ENCODE data around the gene RAX2.
A peak's percentile ranks its signal among the peaks of the same experiment; 100 is the strongest.
"Not testable (repeated sequence)": the region's sequence is repeated elsewhere in the genome, so short reads cannot be mapped to it uniquely, and the experiment has no call there.

The RAX2 gene

DNA sequence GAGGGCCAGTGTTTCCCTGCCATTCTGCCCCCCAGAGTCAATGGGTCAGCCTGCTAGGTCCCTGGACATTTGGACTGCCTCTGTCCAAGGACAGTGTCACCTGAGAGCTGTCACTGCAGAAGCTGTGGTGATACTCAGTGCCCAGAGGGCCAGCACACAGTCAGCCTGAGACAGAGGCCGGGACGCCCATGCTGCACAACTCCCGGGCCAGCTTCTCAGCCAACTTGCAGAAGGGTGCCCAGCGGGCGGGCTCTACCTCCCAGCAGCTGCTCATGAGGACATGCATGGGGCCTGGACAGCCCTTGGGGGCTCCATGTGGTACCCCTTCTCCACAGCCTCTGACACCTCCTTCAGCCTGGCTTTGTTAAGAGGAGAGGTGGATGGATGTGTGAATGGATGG lies 3.8 kb upstream of the RAX2 start:
- no peak for DNase-seq

DNA sequence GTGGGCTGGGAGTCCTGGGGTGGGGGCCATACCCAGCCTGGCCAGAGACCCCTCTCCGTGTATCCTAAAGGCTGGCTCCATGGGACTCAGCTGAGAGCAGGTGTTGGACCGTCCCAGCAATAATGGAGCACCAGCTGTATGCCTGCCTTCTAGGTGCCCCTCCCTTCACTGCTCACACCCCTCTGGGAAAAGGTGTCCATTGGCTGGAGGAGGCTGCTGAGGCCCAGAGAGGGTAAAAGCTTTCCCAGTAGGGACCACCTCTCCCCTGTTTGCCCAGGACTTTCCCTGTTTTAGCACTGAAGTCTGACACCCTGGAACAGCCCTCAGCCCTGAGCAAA lies 3.3 kb upstream of the RAX2 start:
- no peak for DNase-seq

DNA sequence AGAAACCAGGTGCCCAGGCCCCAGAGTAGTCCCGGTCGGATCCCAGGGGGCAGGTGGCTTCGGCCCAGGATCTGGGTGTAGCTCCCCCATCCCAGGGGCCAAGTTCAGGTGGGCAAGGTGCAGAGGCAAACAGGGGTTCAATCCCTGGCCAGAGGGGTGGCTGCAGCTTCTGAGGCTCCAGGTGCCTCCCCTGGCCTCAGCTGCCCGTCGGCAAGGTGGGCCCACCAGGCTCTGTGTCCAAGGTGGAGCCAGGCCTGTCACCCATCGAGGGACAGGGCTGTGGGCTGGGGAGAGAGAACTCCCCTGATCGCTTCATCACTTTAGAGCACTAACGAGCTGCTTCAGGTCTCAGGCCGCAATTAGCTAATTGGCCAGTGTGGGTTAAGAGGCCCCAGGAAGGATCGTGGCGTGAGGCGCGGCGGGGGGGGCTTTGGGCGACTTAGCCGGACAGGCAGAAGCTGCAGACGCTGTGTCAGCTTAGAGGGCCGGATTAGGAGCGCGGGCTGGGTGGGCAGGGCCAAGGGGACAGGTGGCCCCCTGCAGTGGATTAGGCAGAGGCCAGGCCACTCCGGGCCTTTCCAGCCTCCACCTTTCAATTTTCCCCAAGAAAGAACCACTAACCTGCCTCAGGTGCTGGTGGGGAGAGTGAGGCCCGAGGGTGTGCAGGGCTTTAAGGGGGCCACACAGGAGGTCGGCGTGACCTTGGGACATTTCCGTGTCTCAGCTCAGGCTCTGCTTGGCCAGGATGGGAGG lies 2.8 kb upstream of the RAX2 start:
- no peak for DNase-seq

DNA sequence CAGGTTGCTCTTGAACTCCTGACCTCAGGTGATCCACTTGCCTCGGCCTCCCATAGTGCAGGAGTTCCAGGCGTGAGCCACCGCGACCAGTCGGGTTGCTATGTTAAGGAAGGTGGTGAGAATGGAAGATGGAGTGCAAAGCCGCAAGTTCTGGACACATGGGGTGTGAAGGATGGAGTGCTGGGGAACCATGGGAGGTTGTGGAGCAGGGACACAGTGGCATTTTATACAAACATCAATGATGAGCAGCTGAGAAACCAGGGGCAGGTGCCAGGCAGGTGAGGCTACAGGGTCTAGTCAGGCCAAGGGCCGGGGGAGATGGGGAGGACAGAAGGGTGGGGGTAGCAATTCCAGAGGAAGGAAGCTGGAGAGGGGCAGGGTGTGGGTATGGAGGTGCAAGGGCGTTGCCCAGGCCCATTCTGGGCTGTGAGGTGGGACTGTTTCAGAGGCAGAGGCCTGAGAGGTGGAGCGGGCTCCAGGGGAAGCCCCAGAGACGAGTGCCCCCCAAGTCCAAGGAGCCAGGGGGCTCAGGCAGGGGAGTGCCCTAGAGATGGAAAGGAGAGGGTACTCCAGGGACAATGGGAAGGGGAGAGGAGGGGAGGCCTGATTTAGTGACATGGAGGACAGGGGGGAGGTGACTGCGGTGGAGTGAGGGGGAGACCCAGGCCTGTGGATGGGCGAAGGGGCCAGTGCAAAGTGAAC lies 1.9 kb upstream of the RAX2 start:
- DNase-seq = no peak

DNA sequence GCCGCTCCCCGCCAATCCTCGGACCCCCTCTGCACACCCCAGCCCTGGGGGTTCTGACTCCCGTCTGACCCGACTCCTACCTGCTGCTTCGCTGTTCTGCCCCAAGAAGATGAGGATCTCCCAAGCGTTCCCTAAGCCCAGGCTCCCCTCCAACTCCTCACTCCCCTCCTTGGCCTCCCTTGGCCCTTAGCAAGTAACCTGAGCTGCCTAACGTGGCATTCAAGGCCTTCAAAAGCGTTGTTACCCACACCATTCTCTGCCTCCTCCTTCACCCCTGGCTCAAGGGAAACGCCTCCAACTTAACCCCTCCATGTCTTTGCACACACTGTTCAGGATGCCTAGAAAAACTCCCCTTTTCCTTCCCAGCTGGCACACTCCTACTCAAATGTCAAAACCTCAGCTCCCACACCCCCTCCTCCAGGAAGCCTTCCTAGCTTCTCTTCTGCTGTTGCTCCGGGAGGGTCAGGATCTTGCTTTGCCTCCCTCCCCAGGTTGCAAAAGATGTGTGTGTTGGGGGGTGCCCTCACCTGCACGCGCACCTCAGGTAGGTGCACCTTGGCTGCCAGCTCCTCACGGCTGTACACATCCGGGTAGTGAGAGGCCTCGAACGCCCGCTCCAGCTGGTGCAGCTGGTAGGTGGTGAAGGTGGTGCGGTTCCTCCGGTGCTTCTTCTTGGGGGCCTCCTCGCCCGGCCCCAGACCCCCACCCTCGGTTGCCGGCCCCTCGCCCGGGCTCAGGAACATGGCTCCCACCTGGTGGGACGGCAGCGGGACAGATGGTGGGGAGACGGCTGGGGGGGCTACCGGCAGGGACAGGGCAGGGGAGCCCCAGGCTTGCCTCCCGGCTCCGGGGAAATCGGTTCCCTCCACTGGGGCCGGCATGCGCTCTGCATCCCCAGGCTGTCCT lies 775 bp downstream of the RAX2 start:
- DNase-seq = no peak

DNA sequence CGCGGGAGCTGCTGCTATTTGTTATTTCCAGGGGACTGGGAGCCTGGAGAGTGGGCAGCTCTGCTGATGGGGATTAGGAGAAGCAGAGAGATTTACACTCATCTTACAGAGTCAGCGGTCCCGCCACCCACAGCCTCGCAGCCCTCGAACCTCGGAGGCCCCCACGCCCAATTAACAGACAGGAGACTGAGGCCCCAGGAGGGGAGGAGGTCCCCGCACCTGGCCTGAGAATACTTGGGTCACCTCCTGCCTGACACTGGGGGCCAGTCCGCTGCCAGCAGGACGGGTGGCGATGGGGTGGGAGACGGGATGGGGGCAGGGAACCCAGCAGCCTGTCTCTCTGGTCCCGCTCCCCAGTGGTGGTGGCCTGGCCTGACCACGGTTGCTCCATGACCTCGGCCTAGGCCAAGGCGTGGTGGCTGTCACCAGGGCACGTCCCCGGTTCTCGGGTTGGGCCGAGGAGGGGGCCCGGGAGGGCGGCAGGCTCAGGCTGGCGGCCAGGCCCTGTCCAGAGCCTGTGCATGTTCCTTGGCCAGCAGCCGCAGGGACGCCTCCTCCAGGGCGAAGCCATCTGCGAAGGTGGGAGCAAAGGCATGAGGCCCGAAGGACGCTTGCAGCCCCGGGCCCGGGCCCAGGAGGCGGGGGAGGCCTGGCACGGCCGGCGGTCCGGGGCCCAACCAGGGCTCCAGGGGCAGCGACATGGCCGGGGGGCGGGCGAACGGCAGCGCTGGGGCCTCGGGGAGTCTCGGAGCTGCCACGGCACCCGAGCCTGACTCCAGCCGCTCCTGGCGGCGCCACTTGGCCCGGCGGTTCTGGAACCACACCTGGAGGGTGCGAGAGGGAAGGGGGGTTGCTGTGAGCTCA lies 1.7 kb downstream of the RAX2 start:
- DNase-seq = no peak

DNA sequence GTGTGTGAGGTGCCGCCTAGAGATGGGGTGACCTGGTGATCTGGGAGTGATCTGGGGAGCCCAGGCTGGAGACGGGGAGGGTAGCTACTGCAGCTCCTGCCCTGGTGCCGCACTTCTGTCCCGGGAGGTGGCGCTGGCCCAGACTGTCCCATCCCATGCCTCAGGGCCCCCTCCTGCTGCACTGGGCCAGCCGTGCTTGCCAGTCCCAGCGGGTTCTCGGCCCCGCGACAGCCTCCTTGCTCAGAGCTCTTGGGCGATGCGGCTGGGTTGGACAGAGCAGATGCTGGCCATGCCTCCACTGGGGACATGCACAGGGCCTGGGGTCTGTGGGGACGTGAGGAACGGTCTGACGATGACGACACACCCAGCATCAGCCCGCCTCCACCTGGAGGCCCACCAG lies 2.5 kb downstream of the RAX2 start:
- no peak for DNase-seq

DNA sequence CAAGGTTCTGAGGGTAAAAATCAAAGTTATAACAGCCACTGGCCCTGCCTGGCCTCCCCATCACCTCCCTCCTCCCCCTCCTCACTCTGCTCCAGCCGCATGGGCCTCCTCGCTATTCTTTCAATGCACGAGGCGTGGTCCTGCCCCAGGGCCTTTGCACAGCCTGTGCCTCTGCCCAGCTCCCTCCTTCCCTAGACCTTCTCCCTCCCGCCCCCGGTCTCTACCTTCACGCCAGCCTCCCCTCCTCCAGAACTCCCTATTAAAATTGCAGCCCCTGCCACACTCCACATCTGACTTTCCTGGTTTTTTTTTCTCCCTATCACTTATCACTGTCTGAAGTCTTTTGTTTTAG lies 3.3 kb downstream of the RAX2 start:
- DNase-seq = no peak

DNA sequence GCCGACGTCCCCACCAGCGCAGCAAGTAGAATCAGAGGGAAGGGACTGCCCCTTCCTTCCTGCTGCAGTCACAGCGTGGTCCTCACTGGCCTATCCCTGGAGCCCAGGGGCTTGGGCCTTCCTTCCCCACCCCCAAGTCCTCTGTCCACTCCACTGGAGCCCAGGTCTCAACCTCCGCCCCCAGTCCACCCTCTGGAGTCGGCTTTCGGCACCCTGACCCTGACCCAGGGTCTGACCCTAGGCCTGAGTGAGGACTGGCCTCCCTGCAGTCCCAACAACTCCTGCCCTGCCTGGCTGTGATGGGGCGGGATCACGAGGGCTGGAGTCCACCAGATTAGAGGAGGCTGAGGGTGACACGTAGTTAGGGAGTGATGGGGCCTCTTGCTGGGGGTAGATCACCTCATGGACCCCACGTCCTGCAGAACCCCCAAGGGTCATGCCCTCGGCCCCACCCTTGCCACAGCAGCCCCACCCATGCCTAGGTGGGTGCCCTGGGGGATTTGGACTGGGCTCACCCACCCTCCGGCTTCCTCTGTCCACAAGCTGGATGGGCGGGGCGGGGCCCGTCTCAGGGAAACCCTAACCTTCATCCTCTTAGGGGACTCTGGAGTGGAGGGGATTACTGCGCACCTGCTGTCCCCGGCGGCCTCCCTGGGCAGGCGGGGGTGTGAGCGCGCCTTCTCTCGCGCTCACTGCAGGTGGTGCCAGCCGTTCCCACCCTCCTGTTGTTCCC lies 3.8 kb downstream of the RAX2 start:
- DNase-seq = no peak

DNA sequence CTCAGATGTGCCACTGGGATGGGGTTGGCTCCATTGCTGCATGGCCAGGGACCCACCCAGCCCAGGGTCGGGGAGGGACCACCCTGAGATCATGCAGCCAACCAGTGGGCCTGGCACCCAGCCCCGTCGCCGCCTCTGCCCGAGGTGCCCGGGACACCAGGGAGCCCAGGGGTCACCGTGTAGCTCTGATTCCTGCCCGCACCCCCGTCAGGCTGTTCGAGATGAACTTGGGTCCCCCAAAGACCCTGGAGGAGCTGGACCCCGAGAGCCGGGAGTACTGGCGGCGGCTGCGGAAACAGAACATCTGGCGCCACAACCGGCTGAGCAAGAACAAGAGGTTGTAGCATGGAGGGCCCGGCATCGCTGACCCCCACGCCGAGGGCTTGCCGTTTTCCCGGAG lies 5.0 kb downstream of the RAX2 start:
- DNase-seq = no peak

DNA sequence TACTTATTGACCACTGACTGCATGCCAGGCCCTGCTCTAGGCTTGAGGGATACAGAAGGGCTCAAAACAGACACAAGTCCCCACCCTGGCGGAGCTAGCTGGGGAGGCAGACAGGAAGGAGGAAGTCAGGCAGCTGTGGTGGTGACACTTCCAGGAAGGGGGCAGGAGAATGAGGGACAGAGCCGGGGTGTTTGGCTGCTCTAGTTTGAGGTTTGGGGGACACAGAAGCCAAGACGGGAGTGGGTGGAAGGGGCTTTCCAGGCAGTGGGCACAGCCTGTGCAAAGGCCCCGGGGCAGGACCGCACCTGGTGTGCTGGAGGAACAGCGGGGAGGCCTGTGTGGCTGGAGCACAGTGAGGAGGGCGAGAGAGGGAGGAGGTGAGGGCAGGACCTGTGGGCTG lies 5.5 kb downstream of the RAX2 start:
- DNase-seq = no peak

DNA sequence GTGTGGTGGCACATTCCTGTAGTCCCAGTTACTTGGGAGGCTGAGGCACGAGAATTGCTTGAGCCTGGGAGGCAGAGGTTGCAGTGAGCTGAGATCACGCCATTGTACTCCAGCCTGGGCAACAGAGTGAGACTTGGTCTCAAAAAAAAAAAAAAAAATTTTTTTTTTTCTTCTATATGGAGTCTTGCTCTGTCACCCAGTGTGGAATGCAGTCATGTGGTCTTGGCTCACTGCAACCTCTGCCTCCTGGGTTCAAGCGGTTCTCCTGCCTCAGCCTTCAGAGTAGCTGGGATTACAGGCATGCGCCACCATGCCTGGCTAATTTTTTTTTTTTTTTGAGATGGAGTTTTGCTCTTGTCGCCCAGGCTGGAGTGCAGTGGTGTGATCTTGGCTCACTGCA lies 6.3 kb downstream of the RAX2 start:
- not testable (repeated sequence) for DNase-seq

DNA sequence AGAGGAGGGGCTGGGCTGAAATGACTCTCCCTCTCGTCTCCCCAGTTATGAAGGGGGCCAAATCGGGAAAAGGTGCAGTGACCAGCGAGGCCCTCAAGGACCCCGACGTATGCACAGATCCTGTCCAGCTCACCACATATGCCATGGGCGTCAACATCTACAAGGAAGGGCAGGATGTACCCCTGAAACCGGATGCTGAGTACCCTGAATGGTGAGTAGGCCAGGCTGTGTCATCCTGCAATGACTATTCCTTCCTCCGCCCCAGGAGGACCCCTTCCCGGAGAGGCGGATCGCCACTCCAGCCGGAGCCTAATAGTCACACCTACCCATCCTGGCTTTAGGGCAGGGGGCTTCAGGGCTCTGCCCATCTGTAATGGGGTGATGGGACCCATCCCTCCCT lies 6.9 kb downstream of the RAX2 start:
- DNase-seq = no peak

DNA sequence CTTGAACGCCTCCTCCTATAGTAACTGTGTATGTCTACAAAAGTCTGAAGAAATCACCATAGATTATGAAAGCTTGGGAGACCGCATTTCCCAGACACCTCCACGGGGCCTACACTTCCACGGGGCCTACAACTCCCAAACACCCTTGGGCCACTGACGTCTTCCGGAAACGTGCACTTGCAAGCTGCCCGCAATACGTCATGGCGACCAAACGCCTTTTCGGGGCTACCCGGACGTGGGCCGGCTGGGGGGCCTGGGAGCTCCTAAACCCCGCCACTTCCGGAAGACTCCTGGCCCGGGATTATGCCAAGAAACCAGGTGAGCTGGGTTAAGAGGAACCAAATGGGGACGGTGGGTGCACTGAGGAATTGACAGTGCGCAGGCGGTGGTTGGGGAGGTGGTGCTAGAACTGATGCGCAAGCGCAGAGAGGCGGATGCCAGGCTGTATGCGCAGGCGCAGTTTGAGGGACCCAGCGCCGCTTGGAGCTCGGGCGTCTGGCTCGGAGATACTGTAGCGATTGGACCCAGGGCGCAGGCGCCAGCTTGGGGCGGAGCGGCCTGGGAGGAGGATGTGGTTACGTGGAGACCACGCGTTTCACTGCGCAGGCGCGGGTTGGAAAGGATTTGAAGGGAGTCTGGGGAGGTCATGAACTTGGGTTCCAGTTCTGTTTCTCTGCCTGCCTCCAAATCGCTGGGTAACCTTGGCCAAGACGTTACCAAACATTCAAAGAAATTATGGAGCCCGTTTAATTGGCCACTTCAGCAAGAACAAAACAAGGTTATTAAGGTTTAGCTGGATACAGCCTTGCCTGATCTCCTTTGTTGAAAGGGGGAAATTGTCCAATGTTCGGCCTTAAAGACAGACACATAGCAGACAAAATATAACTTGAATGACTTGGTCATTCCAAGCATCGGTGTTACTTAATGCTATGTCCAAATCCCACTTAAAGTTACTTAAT lies 9.2 kb downstream of the RAX2 start, which contains the start of gene MRPL54:
TSS of gene MRPL54 (plus strand) at position 182 of the 959 bp plus-strand sequence. CDS start at position 201, 19 bp downstream.
- peak; percentile 96 for DNase-seq

DNA sequence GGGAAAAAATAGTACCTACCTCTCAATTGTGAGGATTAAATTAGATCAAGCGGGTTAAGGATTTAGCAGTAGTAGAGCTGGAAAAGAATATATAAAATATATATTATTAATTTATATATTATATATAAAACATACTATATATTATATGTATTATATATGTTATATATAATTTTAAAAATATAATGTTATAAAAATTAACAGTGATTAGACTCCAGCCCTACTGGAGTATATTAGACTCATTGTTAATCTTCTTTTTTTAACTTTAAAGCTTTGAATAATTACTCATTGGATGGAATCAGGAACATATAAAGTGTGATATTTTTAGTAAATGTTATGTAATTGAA lies 9.9 kb downstream of the RAX2 start:
- no peak for DNase-seq

DNA sequence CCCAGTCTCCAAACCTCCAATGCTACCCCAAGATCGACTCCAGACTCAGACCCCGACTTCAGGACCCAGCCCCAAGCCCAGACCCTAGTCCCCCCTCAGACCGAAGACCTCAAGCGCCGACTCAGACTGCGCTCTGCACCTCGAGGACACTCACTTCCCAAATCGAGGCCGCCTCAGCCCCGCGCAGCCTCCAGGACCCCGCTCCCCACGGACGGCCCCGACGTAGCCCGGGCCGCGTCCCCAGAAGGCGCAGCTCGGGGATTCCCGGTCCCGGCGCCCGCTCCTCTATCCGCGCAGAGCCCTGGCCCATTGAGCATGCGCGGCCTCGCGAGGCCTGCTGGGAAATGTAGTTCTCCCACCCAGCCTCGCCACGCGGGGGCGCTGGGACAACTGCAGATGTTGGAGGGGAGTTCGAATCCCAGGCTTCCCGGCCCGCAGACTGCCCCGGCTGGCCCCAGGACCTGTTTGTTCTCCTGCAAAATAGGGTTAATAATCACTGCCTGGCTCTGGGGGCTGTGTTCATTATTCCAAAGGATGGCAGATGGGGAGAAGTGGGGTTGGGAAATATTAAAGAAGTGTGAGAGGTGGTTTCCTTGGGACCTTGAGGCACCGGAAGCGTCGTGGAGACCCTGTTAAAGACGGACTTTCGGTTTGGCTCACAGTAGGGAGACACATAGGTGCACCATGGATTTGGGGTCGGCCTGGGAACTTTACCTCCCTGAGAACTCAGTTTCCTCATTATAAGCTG lies 10.5 kb downstream of the RAX2 start, which contains the start of gene APBA3:
TSS of gene APBA3 (minus strand) at position 311 of the 748 bp plus-strand sequence. CDS start 1,428 bp downstream, outside the sequence.
- peak; percentile 77 for DNase-seq

DNA sequence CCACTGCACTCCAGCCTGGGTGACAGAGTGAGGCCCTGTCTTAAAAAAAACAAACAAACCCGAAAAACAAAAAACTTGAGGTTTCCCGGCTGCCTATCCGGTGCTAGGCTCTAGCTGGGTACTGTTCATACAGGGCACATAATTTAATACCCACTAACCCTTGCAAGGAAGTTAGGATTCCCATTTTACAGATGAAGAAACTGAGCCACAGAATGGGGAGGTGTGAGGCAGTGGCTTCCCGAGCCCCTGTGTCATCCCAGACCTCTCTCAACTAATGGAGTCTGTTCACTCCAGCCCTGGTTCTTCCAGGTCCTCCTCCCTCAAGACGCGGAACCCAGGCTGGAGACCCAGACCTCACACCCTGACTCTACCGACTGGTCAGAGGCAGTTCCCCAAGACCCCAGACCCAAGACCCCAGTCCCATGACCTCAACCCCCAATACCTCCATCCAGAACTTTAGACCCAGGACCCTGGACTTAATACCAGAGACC lies 11.1 kb downstream of the RAX2 start:
- no peak for DNase-seq

DNA sequence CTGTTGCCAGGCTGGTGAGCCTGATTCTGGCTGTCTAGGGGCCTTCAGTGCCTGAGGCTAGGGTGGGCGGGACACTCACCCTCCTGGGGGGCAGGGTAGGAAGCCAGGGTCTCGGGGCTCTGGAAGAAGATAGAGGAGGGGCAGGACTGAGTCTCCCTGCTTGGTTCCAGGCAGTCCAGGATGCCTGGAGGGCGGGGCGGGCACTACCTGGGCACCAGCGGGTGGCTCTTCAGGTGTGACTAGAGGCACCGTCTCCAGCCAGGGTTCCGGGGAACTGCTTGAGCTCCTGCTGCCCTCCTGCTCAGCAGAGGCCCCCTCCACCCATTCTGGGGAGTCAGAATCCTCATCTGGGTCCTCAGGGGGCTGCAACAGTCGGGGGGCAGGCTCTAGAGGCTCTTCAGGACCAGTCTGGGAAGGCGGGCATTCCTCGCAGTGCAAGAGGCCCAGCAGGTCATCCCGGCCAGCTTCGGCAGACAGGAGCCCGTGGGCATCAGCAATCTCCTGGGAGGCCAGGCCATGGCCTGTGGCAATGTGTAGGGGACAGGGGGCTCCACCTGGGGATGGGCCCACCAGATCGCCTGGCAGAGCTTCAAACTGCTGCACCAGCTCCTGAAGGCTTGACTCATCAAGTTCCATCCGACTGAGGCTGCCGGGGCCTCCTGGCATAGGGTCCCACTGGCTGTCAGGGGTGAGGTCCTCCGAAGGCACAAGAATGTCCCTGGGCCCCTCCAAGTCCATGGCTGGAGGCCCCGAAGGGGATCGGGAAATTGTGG lies 12.4 kb downstream of the RAX2 start:
- no peak for DNase-seq

DNA sequence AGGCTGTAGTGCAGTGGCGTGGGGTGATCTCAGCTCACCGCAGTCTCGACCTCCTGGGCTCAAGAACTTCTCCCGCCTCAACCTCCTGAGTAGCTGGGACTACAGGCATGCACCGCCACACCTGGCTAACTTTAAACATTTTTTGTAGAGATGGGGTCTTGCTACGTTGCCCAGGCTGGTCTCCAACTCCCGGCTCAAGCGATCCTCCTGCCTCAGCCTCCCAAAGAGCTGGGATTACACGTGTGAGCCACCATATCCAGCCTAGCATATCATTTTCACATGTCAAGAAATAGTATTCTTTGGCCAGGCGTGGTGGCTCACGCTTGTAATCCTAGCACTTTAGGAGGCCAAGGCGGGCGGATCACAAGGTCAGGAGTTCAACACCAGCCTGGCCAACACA lies 13.7 kb downstream of the RAX2 start:
- not testable (repeated sequence) for DNase-seq

Data from NCI-H226 (cell line).